Measurements from ENCODE around the gene GFOD1. TPM values are rescaled to one million over a fixed set of nuclear protein-coding genes. Genes with fewer than 3 reads are reported as not detected.

Gene GFOD1
- total and polyA plus RNA-seq, 10 of the 15 experiments (the other 5 are each of a cell fraction or from before 2014, with no cell fraction given) = 6.5 to 41.4 (median 16.0) TPM

DNA sequence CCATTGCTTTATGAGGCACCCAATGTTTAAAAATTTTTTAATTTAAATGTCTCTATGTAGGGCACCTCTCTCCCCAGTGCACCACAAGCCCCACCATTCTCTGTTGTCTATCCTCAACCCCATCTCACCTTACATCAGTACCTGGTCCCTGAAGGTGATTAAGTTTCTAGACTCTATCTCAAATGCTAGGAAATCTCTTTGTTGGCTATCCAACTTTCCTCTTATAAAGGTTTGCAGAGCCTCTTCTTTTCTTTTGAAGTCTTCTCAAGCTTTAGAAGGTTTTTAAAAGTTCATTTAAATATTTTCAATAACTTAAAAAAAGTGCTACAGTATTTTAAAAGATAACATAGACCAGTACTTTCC is 82.5 kb downstream of the GFOD1 start (continued):
- TF ChIP-seq CEBPB (IDR thresholded peaks at IDR 0.05; ENCODE audit: borderline replicate concordance in 1 of 2, low read depth in 2 of 2, low read length in 2 of 2) (no peak), MYC (IDR thresholded peaks at IDR 0.05; ENCODE audit: insufficient read depth, insufficient read length, insufficient replicate concordance, low read length, severe bottlenecking) (no peak), RFX5 (IDR thresholded peaks at IDR 0.05; ENCODE audit: low read depth, low read length) (no peak), CHD4 (IDR thresholded peaks at IDR 0.05) (no peak)
- TF ChIP-seq, protein P1, sequence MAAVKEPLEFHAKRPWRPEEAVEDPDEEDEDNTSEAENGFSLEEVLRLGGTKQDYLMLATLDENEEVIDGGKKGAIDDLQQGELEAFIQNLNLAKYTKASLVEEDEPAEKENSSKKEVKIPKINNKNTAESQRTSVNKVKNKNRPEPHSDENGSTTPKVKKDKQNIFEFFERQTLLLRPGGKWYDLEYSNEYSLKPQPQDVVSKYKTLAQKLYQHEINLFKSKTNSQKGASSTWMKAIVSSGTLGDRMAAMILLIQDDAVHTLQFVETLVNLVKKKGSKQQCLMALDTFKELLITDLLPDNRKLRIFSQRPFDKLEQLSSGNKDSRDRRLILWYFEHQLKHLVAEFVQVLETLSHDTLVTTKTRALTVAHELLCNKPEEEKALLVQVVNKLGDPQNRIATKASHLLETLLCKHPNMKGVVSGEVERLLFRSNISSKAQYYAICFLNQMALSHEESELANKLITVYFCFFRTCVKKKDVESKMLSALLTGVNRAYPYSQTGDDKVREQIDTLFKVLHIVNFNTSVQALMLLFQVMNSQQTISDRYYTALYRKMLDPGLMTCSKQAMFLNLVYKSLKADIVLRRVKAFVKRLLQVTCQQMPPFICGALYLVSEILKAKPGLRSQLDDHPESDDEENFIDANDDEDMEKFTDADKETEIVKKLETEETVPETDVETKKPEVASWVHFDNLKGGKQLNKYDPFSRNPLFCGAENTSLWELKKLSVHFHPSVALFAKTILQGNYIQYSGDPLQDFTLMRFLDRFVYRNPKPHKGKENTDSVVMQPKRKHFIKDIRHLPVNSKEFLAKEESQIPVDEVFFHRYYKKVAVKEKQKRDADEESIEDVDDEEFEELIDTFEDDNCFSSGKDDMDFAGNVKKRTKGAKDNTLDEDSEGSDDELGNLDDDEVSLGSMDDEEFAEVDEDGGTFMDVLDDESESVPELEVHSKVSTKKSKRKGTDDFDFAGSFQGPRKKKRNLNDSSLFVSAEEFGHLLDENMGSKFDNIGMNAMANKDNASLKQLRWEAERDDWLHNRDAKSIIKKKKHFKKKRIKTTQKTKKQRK (IDR thresholded peaks at IDR 0.05; ENCODE audit: low read depth, low read length) = no peak

DNA sequence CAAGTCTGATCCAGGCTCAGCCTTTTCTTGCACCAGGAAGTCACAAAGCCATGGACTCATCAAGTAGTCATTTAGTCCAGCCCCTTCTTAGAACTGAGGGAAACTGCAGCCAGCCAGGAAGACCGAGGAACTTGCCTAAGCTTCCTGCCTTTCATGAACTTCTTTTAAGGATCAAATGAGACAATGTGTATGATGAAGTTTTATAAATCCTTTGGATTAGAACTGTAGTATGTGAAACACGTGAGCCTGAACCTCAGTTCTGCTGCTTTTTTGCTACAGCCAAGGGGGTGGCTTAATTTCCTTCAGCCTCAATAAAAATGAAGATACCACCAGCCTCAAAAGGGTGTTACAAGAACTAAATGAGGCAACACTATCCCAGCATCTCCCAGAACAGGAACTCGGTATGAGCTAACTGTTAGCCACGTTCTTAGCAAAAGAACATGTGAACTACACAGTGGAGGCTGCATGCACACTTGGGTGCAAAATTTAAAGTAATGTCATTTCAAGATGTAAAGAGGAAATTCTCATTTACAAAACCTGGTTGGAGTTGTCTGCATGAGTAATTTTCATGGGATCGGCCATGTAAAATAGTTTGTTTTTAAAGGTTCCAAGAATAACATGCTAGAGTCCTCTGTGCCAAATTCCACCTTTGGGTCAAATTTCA is 83.0 kb downstream of the GFOD1 start:
- no peak overlapping the region for H2AFZ ChIP-seq (ENCODE audit: control insufficient read depth, low read depth, low read length)
- H3K4me3 ChIP-seq = no peak overlapping the region
- peaks cover 0 to 3% of the 10 kb centered on the region in 2 experiments; a peak in 2 of 4 replicates for H3K36me3 ChIP-seq (ENCODE audit: control insufficient read depth in 2 of 2, insufficient read depth in 2 of 2, low read length in 1 of 2)
- H3K4me2 ChIP-seq (ENCODE audit: control insufficient read depth, insufficient read depth) = no peak overlapping the region
- no peaks in the 10 kb centered on the region for H3K27me3 ChIP-seq (replicated peaks in 1 of 2; ENCODE audit: control insufficient read depth in 2 of 2, insufficient read depth in 2 of 2, low read length in 1 of 2)
- SMC1A ChIA-PET (ENCODE audit: uncharacterized antibody, unreplicated experiment) = interaction anchor here (0.6 to 1.6 kb wide), 3 partner anchors 15 to 27 kb away, joined by 3 to 6 read pairs (median 3); no protein-coding TSS in a partner anchor
- no peaks in the 10 kb centered on the region for H3K9me3 ChIP-seq (replicated peaks; ENCODE audit: control insufficient read depth, insufficient read depth, low read length)
- H3K27ac ChIP-seq (ENCODE audit: control insufficient read depth, insufficient read depth) = no peak overlapping the region
- ATAC-seq = no peak
- H3K4me1 ChIP-seq (ENCODE audit: control insufficient read depth, insufficient read depth, low read length) = peaks cover 9% of the 10 kb centered on the region; the same call in 1 of the 2 replicates
- in situ Hi-C loops (cut with MboI) (no loop called here), intact Hi-C loops (cut with micrococcal nuclease; ENCODE audit: unreplicated experiment) (no loop called here)
- no peak for TF ChIP-seq NBN (IDR thresholded peaks at IDR 0.05)
- no peak for TF ChIP-seq HDGF (IDR thresholded peaks at IDR 0.05)
- TF ChIP-seq ZNF274 (IDR thresholded peaks at IDR 0.05; ENCODE audit: insufficient read depth, insufficient read length) = no peak
- peaks cover 8% of the 10 kb centered on the region for H3K79me2 ChIP-seq (ENCODE audit: control insufficient read depth, insufficient read depth, low read length)
- CTCF ChIA-PET = interaction anchor here (1.2 to 1.7 kb wide), 2 partner anchors 11 to 24 kb away, joined by 4 read pairs; no protein-coding TSS in a partner anchor
- no peak for DNase-seq (ENCODE audit: low read depth, low spot score)
- no peak overlapping the region for H3K9ac ChIP-seq (ENCODE audit: control insufficient read depth, insufficient read depth, low read length)
- no TSS peak for BruUV-seq (replicated peaks)
- no peaks in the 10 kb centered on the region for H4K20me1 ChIP-seq (ENCODE audit: control insufficient read depth, insufficient read depth)
- 70% methylated on average over 5 of the region's 5 CpGs for WGBS (ENCODE audit: insufficient coverage, insufficient replicate concordance, low lambda C conversion rate, missing lambda C conversion rate)
- RAD21 ChIA-PET (ENCODE audit: unreplicated experiment) = interaction anchor here (0.6 kb wide), 1 partner anchor 354 kb away, joined by 3 read pairs; no protein-coding TSS in a partner anchor
- POLR2A ChIA-PET = no interaction called here
- no peak for FAIRE-seq

Data from GM12878 (cell line).